ENCODE data around the gene CLEC4E.

GRCh38 chr12:8561011-8561410, 20.3 kb upstream of the CLEC4E start:
- TF ChIP-seq CTCF (IDR thresholded peaks at IDR 0.05), result no peak
- no peak for TF ChIP-seq ZFX (IDR thresholded peaks at IDR 0.05; ENCODE audit: borderline replicate concordance)

All from 22Rv1 (cell line).